Fibroblast of lung (primary cell): ENCODE measurements around the gene LINC01488. TPM values are rescaled to one million over a fixed set of nuclear protein-coding genes. Genes with fewer than 3 reads are reported as not detected.

ENCODE experiments used
- DNase-seq, 2 donors: peaks; one replicate each; pipeline versions ENCODE4 v3.0.0 to v3.0.0-alpha.2; 2010; ENCODE audit warnings: low read depth in 2 of 2
- H2AFZ ChIP-seq: 2 replicates; pipeline ENCODE4 v1.5.1; 2012; ENCODE audit warnings: low read length, control low read depth, inconsistent platforms
- H3K27ac ChIP-seq: 2 replicates; pipeline ENCODE4 v1.5.1; 2011; ENCODE audit warnings: low read length, control low read depth; ENCODE audit not compliant: insufficient read depth
- H3K27me3 ChIP-seq: 2 replicates; pipeline ENCODE4 v1.5.1; 2011; ENCODE audit warnings: mild to moderate bottlenecking, low read length; ENCODE audit not compliant: control insufficient read depth, insufficient read depth
- H3K36me3 ChIP-seq: 2 replicates; pipeline ENCODE4 v1.5.1; 2011; ENCODE audit warnings: low read length; ENCODE audit not compliant: control insufficient read depth, insufficient read depth
- H3K4me1 ChIP-seq: 2 replicates; pipeline ENCODE4 v1.5.1; 2011; ENCODE audit warnings: low read length; ENCODE audit not compliant: control insufficient read depth, insufficient read depth; ENCODE audit errors: extremely low read depth
- H3K4me2 ChIP-seq: 2 replicates; pipeline ENCODE4 v1.5.1; 2011; ENCODE audit warnings: low read length, control low read depth; ENCODE audit not compliant: insufficient read depth; ENCODE audit errors: extremely low read depth
- H3K4me3 ChIP-seq, 4 experiments: fragments of 200-600 bp in 1 of 4; sonication (generic) in 1 of 4; replicated peaks in 1 of 4; 2 replicates each; pipeline ENCODE4 v1.5.1; 2011 to 2016; ENCODE audit warnings: low read length in 4 of 4, low read depth in 3 of 4, mild to moderate bottlenecking in 3 of 4, control low read depth in 2 of 4, inconsistent platforms in 1 of 4, mixed read lengths in 1 of 4; ENCODE audit not compliant: insufficient read depth in 1 of 4; ENCODE audit errors: control extremely low read depth in 1 of 4
- H3K79me2 ChIP-seq: 2 replicates; pipeline ENCODE4 v1.5.1; 2012; ENCODE audit warnings: mild to moderate bottlenecking, low read length, inconsistent platforms; ENCODE audit not compliant: control insufficient read depth, insufficient read depth
- H3K9ac ChIP-seq: 2 replicates; pipeline ENCODE4 v1.5.1; 2011; ENCODE audit warnings: mild to moderate bottlenecking, low read length, control low read depth; ENCODE audit not compliant: insufficient read depth
- H3K9me3 ChIP-seq: 2 replicates; pipeline ENCODE4 v1.5.1; 2012; ENCODE audit warnings: low read depth, low read length; ENCODE audit not compliant: control insufficient read depth, insufficient read depth
- H4K20me1 ChIP-seq: 2 replicates; pipeline ENCODE4 v1.5.1; 2011; ENCODE audit warnings: low read length; ENCODE audit not compliant: control insufficient read depth, insufficient read depth; ENCODE audit errors: extremely low read depth
- CTCF ChIP-seq, 2 donors: IDR thresholded peaks in 1 of 2; conservative IDR thresholded peaks in 1 of 2; 1 replicate in 1 of 2; 2 replicates in 1 of 2; pipeline ENCODE4 v1.5.1; 2011 to 2012; ENCODE audit warnings: low read length in 2 of 2, control low read depth in 1 of 2, inconsistent platforms in 1 of 2, low read depth in 1 of 2, mild to moderate bottlenecking in 1 of 2
- EZH2 ChIP-seq: IDR thresholded peaks from 2 replicates; pipeline ENCODE4 v1.5.1; 2012; ENCODE audit warnings: low read length, control low read depth, mild to moderate bottlenecking; ENCODE audit errors: missing control alignments
- polyA plus RNA-seq, 2 donors: library from polyadenylated mRNA; depleted of rRNA in 1 of 2; stranded (reverse) in 1 of 2; unstranded in 1 of 2; fragments of >200 nt; gene quantifications; 2 replicates each; pipeline ENCODE4 v1.2.1, GENCODE V29; 2011 to 2012; ENCODE audit warnings: missing spikeins in 1 of 2
- total RNA-seq: library from RNA; depleted of rRNA; stranded (reverse); fragments of >200 nt; gene quantifications from 2 replicates; pipeline ENCODE4 v1.2.1, GENCODE V29; 2014

The LINC01488 gene
- total and polyA plus RNA-seq, 2 donors (not counting 1 experiment from before 2014, with no cell fraction given) = not detected

GRCh38 chr11:69515271-69516245, 34.1 kb downstream of the LINC01488 start:
- H4K20me1 ChIP-seq = no peaks in the 10 kb centered on the region
- H3K4me3 ChIP-seq = no peak overlapping the region
- H3K79me2 ChIP-seq = no peaks in the 10 kb centered on the region
- no peak overlapping the region for H3K27ac ChIP-seq
- H3K9me3 ChIP-seq = no peaks in the 10 kb centered on the region
- H3K4me1 ChIP-seq = peaks cover 6% of the 10 kb centered on the region
- no peak overlapping the region for H2AFZ ChIP-seq
- DNase-seq = no peak
- H3K27me3 ChIP-seq = no peaks in the 10 kb centered on the region
- no peak overlapping the region for H3K9ac ChIP-seq
- TF ChIP-seq EZH2 = no peak
- no peak for TF ChIP-seq CTCF (conservative IDR thresholded peaks at IDR 0.05 in 1 of 2, IDR thresholded peaks at IDR 0.05 in 1 of 2; ENCODE audit: low read depth in 1 of 2, low read length in 2 of 2)
- no peaks in the 10 kb centered on the region for H3K36me3 ChIP-seq
- H3K4me2 ChIP-seq = no peak overlapping the region

- H3K27me3 ChIP-seq = no peaks in the 10 kb centered on the region
- peak in 1 of 2 donors; percentile 64 for DNase-seq
- H3K4me3 ChIP-seq = no peak overlapping the region
- no peaks in the 10 kb centered on the region for H3K79me2 ChIP-seq
- H3K36me3 ChIP-seq = no peaks in the 10 kb centered on the region
- H3K9ac ChIP-seq = no peak overlapping the region
- H3K4me2 ChIP-seq = no peak overlapping the region
- no peaks in the 10 kb centered on the region for H3K9me3 ChIP-seq
- TF ChIP-seq CTCF (conservative IDR thresholded peaks at IDR 0.05 in 1 of 2, IDR thresholded peaks at IDR 0.05 in 1 of 2; ENCODE audit: low read depth in 1 of 2, low read length in 2 of 2) = no peak
- TF ChIP-seq EZH2 = no peak
- no peak overlapping the region for H2AFZ ChIP-seq
- H3K27ac ChIP-seq = no peak overlapping the region
- no peaks in the 10 kb centered on the region for H4K20me1 ChIP-seq
- H3K4me1 ChIP-seq = peaks cover 4% of the 10 kb centered on the region
These were observed 35.1 kb downstream of the LINC01488 start for GRCh38 chr11:69516526-69516925.

GRCh38 chr11:69518081-69518950, 36.9 kb downstream of the LINC01488 start:
- peaks cover 4% of the 10 kb centered on the region for H3K4me1 ChIP-seq
- no peaks in the 10 kb centered on the region for H3K79me2 ChIP-seq
- no peak overlapping the region for H2AFZ ChIP-seq
- DNase-seq = peak; percentile 93
- no peaks in the 10 kb centered on the region for H3K27me3 ChIP-seq
- no peaks in the 10 kb centered on the region for H3K36me3 ChIP-seq
- H3K9ac ChIP-seq = no peak overlapping the region
- TF ChIP-seq EZH2 = no peak
- no peak for TF ChIP-seq CTCF (conservative IDR thresholded peaks at IDR 0.05 in 1 of 2, IDR thresholded peaks at IDR 0.05 in 1 of 2; ENCODE audit: low read depth in 1 of 2, low read length in 2 of 2)
- no peak overlapping the region for H3K4me3 ChIP-seq
- no peaks in the 10 kb centered on the region for H3K9me3 ChIP-seq
- H3K4me2 ChIP-seq = no peak overlapping the region
- H3K27ac ChIP-seq = peak overlapping the region; percentile 46
- no peaks in the 10 kb centered on the region for H4K20me1 ChIP-seq
